GM12874 (cell line): ENCODE data around the gene NDUFA6.
"Not testable (repeated sequence)": the region's sequence is repeated elsewhere in the genome, so short reads cannot be mapped to it uniquely, and the experiment has no call there.

ENCODE experiments used
- CTCF ChIP-seq: IDR thresholded peaks from 2 replicates; pipeline ENCODE4 v1.5.1; 2011; ENCODE audit warnings: low read depth, mild to moderate bottlenecking, control low read depth, low read length, moderate library complexity; ENCODE audit not compliant: insufficient read depth

Gene NDUFA6

GRCh38 chr22:42130639-42131431, 40.3 kb upstream of the NDUFA6 start, which contains the start of gene CYP2D6:
CYP2D6 (minus strand) TSS chr22:42130810; CDS start chr22:42130791, 19 bp downstream.
- not testable (repeated sequence) for TF ChIP-seq CTCF

- TF ChIP-seq CTCF: no peak
Measured at GRCh38 chr22:42127606-42128005, 37.0 kb upstream of the NDUFA6 start.

GRCh38 chr22:42116848-42117424, 26.4 kb upstream of the NDUFA6 start:
- TF ChIP-seq CTCF: peak; percentile 3; the same call in 1 of the 2 replicates

- peak; percentile 20; the same call in 1 of the 2 replicates for TF ChIP-seq CTCF
Measured at GRCh38 chr22:42114721-42115120, 24.1 kb upstream of the NDUFA6 start.

- 0 out of 2 replicates have a peak, but pooled peaks have one; percentile 14 for TF ChIP-seq CTCF
Measured at GRCh38 chr22:42112793-42113192, 22.2 kb upstream of the NDUFA6 start.

- TF ChIP-seq CTCF: no peak
Measured at GRCh38 chr22:42111798-42112197, 21.2 kb upstream of the NDUFA6 start.

GRCh38 chr22:42108848-42109247, 18.3 kb upstream of the NDUFA6 start:
- no peak for TF ChIP-seq CTCF
